Ectodermal cell (in vitro differentiated cells): Measurements from ENCODE around the gene CRYBA4.

Source experiments
- H3K27ac ChIP-seq: 2 replicates; pipeline ENCODE4 v1.7.0; 2013; ENCODE audit warnings: mild to moderate bottlenecking, low read depth, low read length; ENCODE audit not compliant: insufficient read depth, poor library complexity, severe bottlenecking
- H3K27me3 ChIP-seq: 2 replicates; pipeline ENCODE4 v1.7.0; 2013; ENCODE audit warnings: mild to moderate bottlenecking, low read length; ENCODE audit not compliant: insufficient read depth, control insufficient read depth, poor library complexity, severe bottlenecking
- H3K36me3 ChIP-seq: one replicate; pipeline ENCODE4 v1.7.0; 2013; ENCODE audit warnings: low read length; ENCODE audit not compliant: control insufficient read depth, insufficient read depth
- H3K4me1 ChIP-seq: one replicate; pipeline ENCODE4 v1.7.0; 2013; ENCODE audit warnings: low read length; ENCODE audit not compliant: control insufficient read depth, insufficient read depth
- H3K4me3 ChIP-seq: 2 replicates; pipeline ENCODE4 v1.7.0; 2013; ENCODE audit warnings: low read depth, low read length, control low read depth; ENCODE audit not compliant: insufficient read depth
- H3K9me3 ChIP-seq: 2 replicates; pipeline ENCODE4 v1.7.0; 2013; ENCODE audit warnings: mild to moderate bottlenecking, low read length, moderate library complexity; ENCODE audit not compliant: control insufficient read depth
- WGBS, 2 experiments: methylation state at CpG; one replicate each; pipeline ENCODE4 v1.1.7; 2013; ENCODE audit warnings: missing lambda C conversion rate in 2 of 2; 5-methylcytosine and 5-hydroxymethylcytosine counted together

CRYBA4 gene

GRCh38 chr22:26620197-26620596 is 1.6 kb upstream of the CRYBA4 start:
- peaks cover 27% of the 10 kb centered on the region for H3K4me1 ChIP-seq
- H3K9me3 ChIP-seq: no peaks in the 10 kb centered on the region
- WGBS, 2 experiments: 84 to 95% methylated on average over 1 to 2 of the region's 2 CpGs
- H3K27me3 ChIP-seq: no peaks in the 10 kb centered on the region
- no peaks in the 10 kb centered on the region for H3K36me3 ChIP-seq
- no peak overlapping the region for H3K4me3 ChIP-seq
- no peak overlapping the region for H3K27ac ChIP-seq

GRCh38 chr22:26623984-26624383 is 2.2 kb downstream of the CRYBA4 start:
- H3K4me3 ChIP-seq: no peak overlapping the region
- no peaks in the 10 kb centered on the region for H3K36me3 ChIP-seq
- H3K27me3 ChIP-seq: no peaks in the 10 kb centered on the region
- WGBS, 2 experiments: 93 to 100% methylated on average over 1 of the region's 1 CpG
- peaks cover 4% of the 10 kb centered on the region for H3K4me1 ChIP-seq
- no peaks in the 10 kb centered on the region for H3K9me3 ChIP-seq
- no peak overlapping the region for H3K27ac ChIP-seq

GRCh38 chr22:26624803-26625202 is 3.0 kb downstream of the CRYBA4 start:
- WGBS, 2 experiments: 93% methylated on average over 12 of the region's 12 CpGs
- no peaks in the 10 kb centered on the region for H3K36me3 ChIP-seq
- H3K4me3 ChIP-seq: no peak overlapping the region
- H3K9me3 ChIP-seq: no peaks in the 10 kb centered on the region
- H3K27ac ChIP-seq: no peak overlapping the region
- no peaks in the 10 kb centered on the region for H3K27me3 ChIP-seq
- peaks cover 4% of the 10 kb centered on the region for H3K4me1 ChIP-seq

- Histone ChIP-seq H3K4me3 (no peak overlapping the region), H3K4me1 (no peaks in the 10 kb centered on the region), H3K9me3 (no peaks in the 10 kb centered on the region), H3K27me3 (no peaks in the 10 kb centered on the region), H3K36me3 (no peaks in the 10 kb centered on the region), H3K27ac (no peak overlapping the region)
- 93 to 96% methylated on average over 17 to 18 of the region's 18 CpGs for WGBS, 2 experiments
These were observed 8.4 kb downstream of the CRYBA4 start for GRCh38 chr22:26629988-26630761.

GRCh38 chr22:26631282-26631681 is 9.5 kb downstream of the CRYBA4 start:
- WGBS, 2 experiments: 94 to 96% methylated on average over 4 of the region's 4 CpGs
- Histone ChIP-seq H3K36me3 (no peaks in the 10 kb centered on the region), H3K27me3 (no peaks in the 10 kb centered on the region), H3K4me1 (no peaks in the 10 kb centered on the region), H3K4me3 (no peak overlapping the region), H3K27ac (no peak overlapping the region), H3K9me3 (no peaks in the 10 kb centered on the region)

- Histone ChIP-seq H3K9me3 (no peaks in the 10 kb centered on the region), H3K27me3 (no peaks in the 10 kb centered on the region), H3K36me3 (no peaks in the 10 kb centered on the region), H3K4me1 (no peaks in the 10 kb centered on the region), H3K27ac (no peak overlapping the region), H3K4me3 (no peak overlapping the region)
- WGBS, 2 experiments: 78 to 85% methylated on average over 6 to 8 of the region's 8 CpGs
These were observed 10.8 kb downstream of the CRYBA4 start for GRCh38 chr22:26632422-26633155.

GRCh38 chr22:26634189-26634588 is 12.4 kb downstream of the CRYBA4 start:
- Histone ChIP-seq H3K36me3 (no peaks in the 10 kb centered on the region), H3K4me1 (peaks cover 4% of the 10 kb centered on the region), H3K9me3 (no peaks in the 10 kb centered on the region), H3K4me3 (no peak overlapping the region), H3K27ac (no peak overlapping the region), H3K27me3 (no peaks in the 10 kb centered on the region)
- 96 to 99% methylated on average over 2 to 3 of the region's 3 CpGs for WGBS, 2 experiments

GRCh38 chr22:26635117-26635516 is 13.4 kb downstream of the CRYBA4 start:
- Histone ChIP-seq H3K27me3 (no peaks in the 10 kb centered on the region), H3K4me3 (no peak overlapping the region), H3K36me3 (no peaks in the 10 kb centered on the region), H3K4me1 (peaks cover 4% of the 10 kb centered on the region), H3K27ac (no peak overlapping the region), H3K9me3 (no peaks in the 10 kb centered on the region)
- WGBS, 2 experiments: 94% methylated on average over 2 of the region's 2 CpGs

GRCh38 chr22:26636296-26636695 is 14.5 kb downstream of the CRYBA4 start:
- no peak overlapping the region for H3K4me3 ChIP-seq
- H3K36me3 ChIP-seq: no peaks in the 10 kb centered on the region
- no peaks in the 10 kb centered on the region for H3K9me3 ChIP-seq
- H3K4me1 ChIP-seq: peaks cover 4% of the 10 kb centered on the region
- H3K27me3 ChIP-seq: no peaks in the 10 kb centered on the region
- WGBS, 2 experiments: 96 to 98% methylated on average over 1 of the region's 1 CpG
- H3K27ac ChIP-seq: no peak overlapping the region
